ENCODE measurements around the gene PAPPA. TPM values are rescaled to one million over a fixed set of nuclear protein-coding genes. Genes with fewer than 3 reads are reported as not detected.

Gene PAPPA
- total and polyA plus RNA-seq, 9 of the 15 experiments (the other 6 are each of a cell fraction or from before 2014, with no cell fraction given) = 0.06 to 0.18 (median 0.11) TPM

DNA sequence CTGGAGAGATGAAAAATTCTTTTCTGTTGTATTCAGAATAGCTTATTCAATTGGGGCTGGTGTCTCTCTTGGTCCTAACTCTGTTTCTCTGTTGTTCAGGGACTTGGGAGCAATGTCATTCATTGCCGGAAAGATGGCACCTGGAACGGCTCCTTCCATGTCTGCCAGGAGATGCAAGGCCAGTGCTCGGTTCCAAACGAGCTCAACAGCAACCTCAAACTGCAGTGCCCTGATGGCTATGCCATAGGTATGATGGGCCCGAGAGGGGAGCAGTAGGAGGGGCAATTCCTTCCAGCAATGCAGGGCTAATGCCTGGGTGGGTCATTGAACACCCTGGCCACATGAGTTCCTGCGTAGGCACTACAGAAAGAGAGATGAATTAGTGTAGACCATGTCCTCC is 208.9 kb downstream of the PAPPA start:
- in situ Hi-C loops (cut with MboI) = no loop called here
- intact Hi-C loops (cut with micrococcal nuclease) = loop anchor here (10.0 kb wide), 1 partner anchor 198 kb away; no protein-coding TSS in a partner anchor
- H2AFZ ChIP-seq (ENCODE audit: low read depth, low read length) = no peak overlapping the region
- peaks cover 0 to 6% of the 10 kb centered on the region in 2 experiments; a peak in 2 of 5 replicates for H3K4me1 ChIP-seq (replicated peaks in 1 of 2; ENCODE audit: control insufficient read depth in 2 of 2, insufficient read depth in 2 of 2, low read length in 2 of 2)
- H3K9ac ChIP-seq (ENCODE audit: insufficient read depth in 1 of 2, low read depth in 2 of 2, low read length in 2 of 2) = no peak overlapping the region; a peak in 1 of 4 replicates
- CTCF ChIA-PET (ENCODE audit: low intra/inter-chr PET ratio) = no interaction called here
- BruUV-seq (replicated peaks) = no TSS peak
- H3K9me1 ChIP-seq (ENCODE audit: control insufficient read depth, insufficient read depth, low read length) = no peaks in the 10 kb centered on the region
- no peak overlapping the region for H3K4me2 ChIP-seq (ENCODE audit: insufficient read depth, low read length)
- FAIRE-seq (no peak), DNase-seq (ENCODE audit: extremely low read depth in 1 of 4, low spot score in 3 of 4) (no peak), ATAC-seq (no peak)
- H3K27me3 ChIP-seq (ENCODE audit: control insufficient read depth in 2 of 2, insufficient read depth in 2 of 2, low read length in 2 of 2) = no peaks in the 10 kb centered on the region
- no peaks in the 10 kb centered on the region for H3K79me2 ChIP-seq (ENCODE audit: control insufficient read depth, insufficient read depth, low read length)
- POLR2A ChIA-PET = interaction anchor here (1.1 to 2.0 kb wide), 2 partner anchors 16 to 20 kb away, joined by 4 read pairs; no protein-coding TSS in a partner anchor
- 20% methylated on average over 6 of the region's 6 CpGs for WGBS (ENCODE audit: insufficient coverage, low coverage, missing lambda C conversion rate)
- H3K27ac ChIP-seq (ENCODE audit: extremely low read depth, low read depth, low read length) = no peak overlapping the region
- no peaks in the 10 kb centered on the region for H4K20me1 ChIP-seq (replicated peaks; ENCODE audit: control insufficient read depth, insufficient read depth, low read length)
- no peaks in the 10 kb centered on the region for H3K9me3 ChIP-seq (replicated peaks; ENCODE audit: control insufficient read depth, insufficient read depth, low read depth, low read length)
- no peak overlapping the region for H3K4me3 ChIP-seq
- H3K36me3 ChIP-seq (ENCODE audit: control insufficient read depth, insufficient read depth, low read length) = no peaks in the 10 kb centered on the region
- TF ChIP-seq CC2D1A (IDR thresholded peaks at IDR 0.05) (no peak), HNRNPLL (IDR thresholded peaks at IDR 0.05; ENCODE audit: low read depth, low read length, poor library complexity, severe bottlenecking) (no peak), CBFA2T3 (IDR thresholded peaks at IDR 0.05) (no peak), CBFA2T2 (conservative IDR thresholded peaks at IDR 0.05) (no peak), DEAF1 (CRISPR knock-in tag; IDR thresholded peaks at IDR 0.05) (no peak), ZKSCAN8 (CRISPR knock-in tag; IDR thresholded peaks at IDR 0.05) (no peak), NFATC3 (IDR thresholded peaks at IDR 0.05) (no peak), ZSCAN29 (IDR thresholded peaks at IDR 0.05) (no peak), HDAC8 (tag; IDR thresholded peaks at IDR 0.05) (no peak), TSHZ1 (CRISPR knock-in tag; IDR thresholded peaks at IDR 0.05) (no peak), KDM1A (IDR thresholded peaks at IDR 0.05) (no peak), SRSF9 (IDR thresholded peaks at IDR 0.05; ENCODE audit: borderline replicate concordance, low read depth, low read length) (no peak)
- TF ChIP-seq, protein P1, sequence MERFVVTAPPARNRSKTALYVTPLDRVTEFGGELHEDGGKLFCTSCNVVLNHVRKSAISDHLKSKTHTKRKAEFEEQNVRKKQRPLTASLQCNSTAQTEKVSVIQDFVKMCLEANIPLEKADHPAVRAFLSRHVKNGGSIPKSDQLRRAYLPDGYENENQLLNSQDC (CRISPR knock-in tag; IDR thresholded peaks at IDR 0.05) = no peak
- TF ChIP-seq, protein P2, sequence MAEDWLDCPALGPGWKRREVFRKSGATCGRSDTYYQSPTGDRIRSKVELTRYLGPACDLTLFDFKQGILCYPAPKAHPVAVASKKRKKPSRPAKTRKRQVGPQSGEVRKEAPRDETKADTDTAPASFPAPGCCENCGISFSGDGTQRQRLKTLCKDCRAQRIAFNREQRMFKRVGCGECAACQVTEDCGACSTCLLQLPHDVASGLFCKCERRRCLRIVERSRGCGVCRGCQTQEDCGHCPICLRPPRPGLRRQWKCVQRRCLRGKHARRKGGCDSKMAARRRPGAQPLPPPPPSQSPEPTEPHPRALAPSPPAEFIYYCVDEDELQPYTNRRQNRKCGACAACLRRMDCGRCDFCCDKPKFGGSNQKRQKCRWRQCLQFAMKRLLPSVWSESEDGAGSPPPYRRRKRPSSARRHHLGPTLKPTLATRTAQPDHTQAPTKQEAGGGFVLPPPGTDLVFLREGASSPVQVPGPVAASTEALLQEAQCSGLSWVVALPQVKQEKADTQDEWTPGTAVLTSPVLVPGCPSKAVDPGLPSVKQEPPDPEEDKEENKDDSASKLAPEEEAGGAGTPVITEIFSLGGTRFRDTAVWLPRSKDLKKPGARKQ (CRISPR knock-in tag; IDR thresholded peaks at IDR 0.05) = no peak
- TF ChIP-seq, protein P3, sequence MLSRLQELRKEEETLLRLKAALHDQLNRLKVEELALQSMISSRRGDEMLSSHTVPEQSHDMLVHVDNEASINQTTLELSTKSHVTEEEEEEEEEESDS (CRISPR knock-in tag; IDR thresholded peaks at IDR 0.05) = no peak
